ENCODE results near the gene NOXO1. TPM values are rescaled to one million over a fixed set of nuclear protein-coding genes. Genes with fewer than 3 reads are reported as not detected.
A peak's percentile ranks its signal among the peaks of the same experiment; 100 is the strongest.

The NOXO1 gene
- total RNA-seq, 1 donor from 2014 or later = 0.63 TPM

GRCh38 chr16:2004795-2005517 is 23.7 kb upstream of the NOXO1 start:
- no peaks in the 10 kb centered on the region for H3K9me3 Mint-ChIP-seq
- H3K27ac Mint-ChIP-seq (ENCODE audit: unreplicated experiment) = no peak overlapping the region
- no peak for DNase-seq (ENCODE audit: low read depth, low spot score)
- peaks cover 19% of the 10 kb centered on the region for H3K4me1 Mint-ChIP-seq
- TF ChIP-seq, protein P1, sequence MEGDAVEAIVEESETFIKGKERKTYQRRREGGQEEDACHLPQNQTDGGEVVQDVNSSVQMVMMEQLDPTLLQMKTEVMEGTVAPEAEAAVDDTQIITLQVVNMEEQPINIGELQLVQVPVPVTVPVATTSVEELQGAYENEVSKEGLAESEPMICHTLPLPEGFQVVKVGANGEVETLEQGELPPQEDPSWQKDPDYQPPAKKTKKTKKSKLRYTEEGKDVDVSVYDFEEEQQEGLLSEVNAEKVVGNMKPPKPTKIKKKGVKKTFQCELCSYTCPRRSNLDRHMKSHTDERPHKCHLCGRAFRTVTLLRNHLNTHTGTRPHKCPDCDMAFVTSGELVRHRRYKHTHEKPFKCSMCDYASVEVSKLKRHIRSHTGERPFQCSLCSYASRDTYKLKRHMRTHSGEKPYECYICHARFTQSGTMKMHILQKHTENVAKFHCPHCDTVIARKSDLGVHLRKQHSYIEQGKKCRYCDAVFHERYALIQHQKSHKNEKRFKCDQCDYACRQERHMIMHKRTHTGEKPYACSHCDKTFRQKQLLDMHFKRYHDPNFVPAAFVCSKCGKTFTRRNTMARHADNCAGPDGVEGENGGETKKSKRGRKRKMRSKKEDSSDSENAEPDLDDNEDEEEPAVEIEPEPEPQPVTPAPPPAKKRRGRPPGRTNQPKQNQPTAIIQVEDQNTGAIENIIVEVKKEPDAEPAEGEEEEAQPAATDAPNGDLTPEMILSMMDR (conservative IDR thresholded peaks at IDR 0.05) = no peak
- H3K27me3 Mint-ChIP-seq (ENCODE audit: low read depth) = no peaks in the 10 kb centered on the region
- H3K4me3 Mint-ChIP-seq = peak overlapping the region; percentile 31
- no peaks in the 10 kb centered on the region for H3K36me3 Mint-ChIP-seq (ENCODE audit: low read depth)

- Mint-ChIP-seq H3K27ac (ENCODE audit: unreplicated experiment) (no peak overlapping the region), H3K36me3 (ENCODE audit: low read depth) (no peaks in the 10 kb centered on the region), H3K4me3 (peak overlapping the region; percentile 72), H3K27me3 (ENCODE audit: low read depth) (no peaks in the 10 kb centered on the region), H3K9me3 (no peaks in the 10 kb centered on the region), H3K4me1 (peaks cover 18% of the 10 kb centered on the region)
- TF ChIP-seq, protein P1 (conservative IDR thresholded peaks at IDR 0.05) = peak; percentile 97
- peak; percentile 98 for DNase-seq (ENCODE audit: low read depth, low spot score)
Measured at GRCh38 chr16:2003827-2004641, 22.8 kb upstream of the NOXO1 start.

GRCh38 chr16:2003231-2003826 is 22.1 kb upstream of the NOXO1 start:
- Mint-ChIP-seq H3K9me3 (no peaks in the 10 kb centered on the region), H3K27me3 (ENCODE audit: low read depth) (no peaks in the 10 kb centered on the region), H3K36me3 (ENCODE audit: low read depth) (peaks cover under 1% of the 10 kb centered on the region), H3K4me1 (peaks cover 12% of the 10 kb centered on the region), H3K27ac (ENCODE audit: unreplicated experiment) (no peak overlapping the region), H3K4me3 (no peak overlapping the region)
- TF ChIP-seq, protein P1 (conservative IDR thresholded peaks at IDR 0.05) = no peak
- no peak for DNase-seq (ENCODE audit: low read depth, low spot score)

- H3K36me3 Mint-ChIP-seq (ENCODE audit: low read depth) = peaks cover 2% of the 10 kb centered on the region
- H3K4me1 Mint-ChIP-seq = peaks cover 6% of the 10 kb centered on the region
- no peaks in the 10 kb centered on the region for H3K9me3 Mint-ChIP-seq
- H3K27ac Mint-ChIP-seq (ENCODE audit: unreplicated experiment) = no peak overlapping the region
- TF ChIP-seq, protein P1 (conservative IDR thresholded peaks at IDR 0.05) = no peak
- H3K27me3 Mint-ChIP-seq (ENCODE audit: low read depth) = no peaks in the 10 kb centered on the region
- H3K4me3 Mint-ChIP-seq = no peak overlapping the region
- DNase-seq (ENCODE audit: low read depth, low spot score) = no peak
Measured at GRCh38 chr16:2002406-2003230, 21.3 kb upstream of the NOXO1 start.

Data from neural crest cell (in vitro differentiated cells).